Hematopoietic multipotent progenitor cell treated with erythropoietin and hydrocortisone succinate and interleukin-3 and kit ligand, for 17 days (in vitro differentiated cells): ENCODE data around the gene KRT5.
"Not testable (repeated sequence)": the region's sequence is repeated elsewhere in the genome, so short reads cannot be mapped to it uniquely, and the experiment has no call there.

Experiments used
- DNase-seq: peaks from one replicate; pipeline ENCODE4 v3.0.0-alpha.2; 2015; ENCODE audit warnings: low spot score

KRT5 gene

DNA sequence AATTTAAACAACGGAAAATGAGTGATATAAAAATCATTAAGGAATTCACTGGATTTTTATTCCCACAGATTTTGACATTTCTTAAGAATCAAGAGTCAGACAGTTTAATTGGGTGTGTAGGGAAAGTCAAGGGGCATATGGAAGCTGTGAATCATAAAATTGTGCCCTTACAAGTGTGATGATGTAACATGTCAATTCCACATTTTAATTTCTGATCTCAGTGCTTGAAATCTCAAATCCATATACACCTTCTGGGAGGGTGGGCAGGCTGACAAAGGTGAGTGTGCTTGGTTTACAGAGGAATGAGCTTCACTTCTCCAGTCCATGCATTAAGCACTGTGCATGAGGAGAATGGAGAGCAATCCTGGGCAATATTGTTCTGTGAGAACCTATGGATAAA lies 26.1 kb downstream of the KRT5 start:
- DNase-seq = no peak

DNA sequence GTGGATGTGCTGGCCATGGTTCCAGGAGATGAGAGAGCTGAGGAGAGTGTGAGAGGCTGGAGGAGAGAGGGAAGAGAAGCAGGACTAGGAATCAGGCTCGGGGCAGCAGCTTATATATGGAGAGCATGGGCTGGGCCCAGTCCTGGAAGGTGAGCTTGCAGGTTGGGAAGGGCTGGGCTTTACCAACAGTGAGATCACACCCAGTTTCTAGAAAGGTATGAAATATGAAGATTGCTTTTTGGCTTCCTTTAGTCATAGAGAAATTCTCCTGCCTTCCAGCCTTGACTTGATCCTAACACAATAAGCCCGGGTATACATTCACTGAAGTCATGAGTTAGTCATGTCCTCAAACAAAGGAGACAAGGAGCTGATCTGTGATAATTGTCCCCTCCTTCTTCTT lies 27.0 kb downstream of the KRT5 start, which contains the start of gene KRT6A:
Gene KRT6A, minus strand, starts transcription at position 86 of the 400 bp plus-strand sequence. Its CDS starts 69 bp downstream, at position 17.
- no peak for DNase-seq

DNA sequence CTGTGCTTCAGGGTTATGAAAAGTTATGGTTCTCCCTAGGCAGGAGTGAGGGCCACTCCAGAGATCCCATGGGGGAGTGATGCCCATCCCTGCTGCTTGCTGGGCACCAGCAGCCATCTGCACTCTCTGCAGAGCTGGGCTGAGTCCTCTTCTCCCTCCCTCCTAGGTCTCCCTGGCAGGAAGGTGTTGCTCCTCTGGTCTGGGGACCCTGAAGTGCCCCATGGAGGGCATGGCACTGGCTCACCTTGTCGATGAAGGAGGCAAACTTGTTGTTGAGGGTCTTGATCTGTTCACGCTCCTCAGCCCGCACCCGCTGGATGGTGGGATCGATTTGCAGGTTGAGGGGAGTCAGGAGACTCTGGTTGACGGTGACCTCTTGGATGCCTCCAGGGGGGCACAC lies 27.8 kb downstream of the KRT5 start:
- not testable (repeated sequence) for DNase-seq

DNA sequence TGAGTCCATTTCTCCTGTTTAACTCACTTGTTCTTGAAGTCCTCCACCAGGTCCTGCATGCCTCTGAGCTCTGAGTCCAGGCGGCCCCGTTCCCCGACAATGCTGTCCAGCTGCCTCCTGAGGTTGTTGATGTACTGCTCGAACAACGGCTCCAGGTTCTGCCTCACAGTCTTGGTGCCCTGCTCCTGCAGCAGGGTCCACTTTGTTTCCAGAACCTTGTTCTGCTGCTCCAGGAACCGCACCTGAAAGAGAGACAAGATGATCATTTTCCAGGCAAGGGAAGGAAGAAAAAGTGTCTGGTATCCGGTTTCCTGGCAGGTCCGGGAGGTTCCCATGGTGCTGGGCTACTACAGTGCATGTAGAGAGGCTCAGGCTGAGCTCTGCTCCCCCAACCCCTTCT lies 28.7 kb downstream of the KRT5 start:
- DNase-seq = not testable (repeated sequence)

DNA sequence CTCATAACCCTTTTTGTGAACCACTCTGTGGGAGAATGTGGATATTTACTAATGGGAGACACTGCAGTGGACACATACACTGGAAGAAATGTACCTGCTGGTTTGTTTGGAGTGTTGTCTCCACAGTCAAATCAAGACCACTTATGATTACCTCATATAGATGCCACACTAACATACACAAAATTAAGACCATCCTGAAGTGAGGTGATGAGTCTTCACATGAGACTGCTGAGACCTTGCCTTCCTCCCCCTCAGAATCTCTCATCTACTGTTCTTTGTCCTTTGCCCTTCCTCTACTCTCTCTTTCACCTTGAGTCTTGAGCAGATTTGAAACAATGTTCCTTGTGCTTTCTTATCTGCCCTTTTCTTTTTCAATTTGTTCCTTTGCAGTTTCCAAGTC lies 31.5 kb downstream of the KRT5 start:
- DNase-seq = no peak

DNA sequence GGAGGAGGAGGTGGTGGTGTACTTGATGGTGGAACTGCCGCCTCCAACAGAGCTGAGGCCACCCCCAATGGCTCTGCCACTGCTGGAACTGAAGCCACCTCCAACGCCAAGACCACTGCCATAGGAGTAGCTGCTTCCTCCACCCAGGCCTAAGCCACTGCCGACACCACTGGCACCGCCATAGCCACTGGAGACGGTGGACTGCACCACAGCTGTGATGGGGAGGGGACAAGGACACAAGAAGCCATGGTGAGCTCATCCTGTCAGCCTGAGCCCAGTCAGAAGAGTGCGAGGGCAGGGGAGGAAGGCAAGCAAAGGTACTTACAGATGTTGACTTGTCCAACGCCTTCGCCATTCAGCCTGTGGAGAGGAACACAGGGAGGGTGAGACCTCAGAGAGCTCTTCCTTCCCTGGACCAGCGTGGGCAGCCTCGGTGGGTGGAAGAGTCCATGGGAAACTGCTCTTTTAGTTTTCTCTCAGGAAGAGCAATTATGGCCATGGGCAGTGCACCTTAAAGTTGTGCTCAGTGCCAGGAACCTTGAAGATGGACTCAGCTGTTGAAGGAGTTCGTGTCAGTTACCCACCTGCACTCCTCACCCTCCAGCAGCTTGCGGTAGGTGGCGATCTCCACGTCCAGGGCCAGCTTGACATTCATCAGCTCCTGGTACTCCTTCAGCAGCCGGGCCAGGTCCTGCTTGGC lies 32.3 kb downstream of the KRT5 start:
- DNase-seq = not testable (repeated sequence)

DNA sequence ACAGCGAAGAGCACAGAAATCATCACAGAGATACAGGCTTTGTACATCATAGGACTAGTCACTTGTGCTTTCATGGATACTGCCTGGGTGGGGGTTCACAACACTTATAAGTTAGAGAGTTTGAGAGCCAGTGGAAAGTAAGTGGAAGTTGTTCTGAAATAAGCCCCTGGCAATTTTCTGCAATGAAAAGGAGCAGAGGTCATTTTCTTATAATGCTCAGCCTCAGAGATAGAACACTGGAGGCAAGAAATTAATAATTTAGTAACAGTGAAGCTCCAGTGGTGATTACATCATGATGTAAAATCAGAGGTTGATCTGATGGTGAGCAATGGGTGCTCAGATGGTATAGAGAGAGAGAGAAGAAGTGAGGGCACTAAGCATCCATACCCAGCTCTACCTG lies 33.0 kb downstream of the KRT5 start:
- no peak for DNase-seq

DNA sequence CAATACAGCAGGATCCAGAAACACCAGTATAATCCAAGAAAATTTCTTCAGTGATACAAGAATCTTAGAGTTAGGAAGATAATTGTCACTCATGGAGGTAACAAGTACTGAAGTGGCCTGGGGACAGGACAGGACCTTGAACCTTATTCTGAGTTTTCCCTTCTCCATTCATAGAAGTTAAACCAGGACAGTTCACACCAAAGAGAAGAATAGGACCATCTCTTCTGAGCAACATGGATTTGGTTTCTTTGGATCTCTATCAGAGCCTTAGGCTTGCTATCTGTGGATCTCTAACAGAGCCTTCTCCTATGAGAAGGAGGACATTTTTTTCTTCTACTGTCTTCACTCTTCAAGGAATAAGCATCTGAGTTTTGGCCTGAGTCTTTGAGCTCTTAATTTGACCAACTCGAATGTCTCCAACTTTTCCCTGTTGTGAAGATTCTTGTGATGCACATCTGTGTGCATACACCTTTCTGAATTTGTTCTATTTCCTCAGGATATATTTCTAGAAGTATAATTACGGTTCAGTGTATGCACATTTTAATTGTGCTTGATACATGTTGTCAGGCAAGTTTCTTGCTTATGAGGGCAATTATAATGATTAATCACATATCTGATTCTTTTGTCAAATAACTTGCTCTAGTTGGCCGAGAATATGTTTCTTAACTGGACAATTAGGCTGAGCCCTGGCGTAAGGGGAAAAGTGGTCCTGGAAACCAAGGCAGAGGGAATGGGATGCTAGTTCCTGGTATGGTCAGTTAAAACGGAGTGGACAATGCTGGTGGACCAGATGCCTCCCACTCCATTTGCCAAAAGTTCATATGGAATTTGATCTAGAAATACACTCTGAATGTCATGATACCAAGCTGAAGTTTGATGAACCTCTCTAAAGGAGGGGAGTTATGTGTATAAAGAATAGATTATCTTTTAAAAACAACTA lies 33.8 kb downstream of the KRT5 start:
- no peak for DNase-seq

DNA sequence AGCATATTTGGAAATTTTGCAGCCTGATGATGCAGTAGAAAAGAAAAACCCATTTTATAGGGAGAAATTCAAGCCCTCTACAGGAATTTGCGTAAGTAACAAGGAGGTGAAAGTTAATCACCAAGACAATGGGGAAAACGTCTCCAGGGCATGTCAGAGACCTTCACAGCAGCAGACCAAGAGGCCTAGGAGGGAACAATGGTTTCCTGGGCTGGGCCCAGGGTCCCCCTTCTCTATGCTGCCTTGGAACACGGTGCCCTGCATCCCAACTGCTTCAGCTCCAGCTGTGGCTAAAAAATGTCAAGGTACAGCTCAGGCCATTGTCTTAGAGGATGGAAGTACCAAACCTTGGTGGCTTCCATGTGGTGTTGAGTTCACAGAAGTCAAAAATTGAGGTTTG lies 40.1 kb downstream of the KRT5 start:
- DNase-seq = no peak

DNA sequence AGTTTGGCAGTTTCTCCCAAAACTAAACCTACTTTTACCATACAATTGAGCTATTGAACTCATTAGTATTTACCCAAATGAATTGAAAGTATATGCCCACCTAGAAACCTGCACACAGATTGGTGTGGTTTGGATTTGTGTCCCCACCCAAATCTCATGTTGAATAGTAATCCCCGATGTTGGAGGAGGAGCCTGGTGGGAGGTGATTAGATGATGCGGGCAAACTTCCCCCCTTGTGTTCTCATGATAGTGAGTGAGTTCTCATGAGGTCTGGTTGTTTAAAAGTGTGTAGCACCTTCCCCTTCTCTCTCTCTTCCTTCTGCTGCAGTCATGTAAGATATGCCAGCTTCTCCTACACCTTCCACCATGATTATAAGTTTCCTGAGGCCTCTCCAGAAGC lies 42.5 kb downstream of the KRT5 start:
- DNase-seq = no peak

DNA sequence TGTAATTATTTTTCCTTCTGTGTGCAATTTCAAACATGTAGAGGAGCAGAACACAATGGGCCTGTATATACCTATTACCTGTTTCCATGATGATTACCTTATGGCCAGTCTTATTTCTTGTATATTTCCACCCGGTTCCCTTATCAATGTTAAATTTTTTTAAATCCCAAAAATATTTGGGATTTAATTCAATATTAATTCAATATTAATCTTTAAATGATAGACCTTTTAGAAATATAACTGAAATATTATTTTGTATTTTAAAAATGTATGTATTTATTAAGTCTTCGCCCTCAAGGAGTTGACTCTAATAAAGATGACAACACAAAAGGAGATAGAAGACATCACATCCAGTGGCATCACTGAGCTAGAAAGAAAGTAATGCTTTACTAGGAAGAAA lies 46.0 kb downstream of the KRT5 start:
- DNase-seq = no peak

DNA sequence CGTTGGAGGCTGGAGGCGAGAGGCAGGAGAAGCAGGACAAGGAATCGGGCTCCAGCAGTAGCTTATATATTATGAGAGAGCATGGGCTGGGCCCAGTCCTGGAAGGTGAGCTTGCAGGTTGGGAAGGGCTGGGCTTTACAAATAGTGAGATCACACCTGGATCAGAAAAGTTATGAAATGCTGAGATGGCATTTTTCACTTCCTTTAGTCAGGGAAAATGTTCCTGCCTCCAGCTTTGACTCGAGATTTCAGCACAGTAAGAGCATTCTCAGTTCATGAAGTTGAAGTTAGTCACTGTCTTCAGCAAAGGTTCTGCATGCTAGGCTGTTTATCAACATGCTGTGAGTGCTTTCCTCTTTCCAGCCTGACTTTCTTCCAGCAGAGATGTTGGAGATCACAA lies 46.4 kb downstream of the KRT5 start, which contains the start of gene KRT6C:
Gene KRT6C, minus strand, starts transcription at position 38 of the 400 bp plus-strand sequence. CDS start 68 bp downstream, outside the sequence.
- no peak for DNase-seq

DNA sequence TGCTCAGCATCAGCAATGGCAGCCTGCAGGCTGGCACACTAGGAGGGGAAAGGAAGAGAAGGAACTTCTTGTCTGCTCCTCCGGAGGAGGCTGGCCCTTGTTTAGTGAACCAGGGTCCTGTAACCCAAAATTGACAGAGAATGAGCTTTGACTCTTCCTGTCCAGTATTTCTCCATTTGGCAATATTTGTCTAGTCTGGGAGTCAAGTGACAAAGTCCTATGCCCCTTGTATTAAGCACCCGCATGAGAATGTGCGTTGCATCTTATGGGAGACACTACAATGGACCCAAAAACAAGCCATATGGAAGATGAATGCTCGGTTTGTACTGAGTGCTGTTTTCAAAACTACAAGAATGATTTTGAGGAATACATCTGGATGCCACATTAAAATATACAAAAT lies 50.3 kb downstream of the KRT5 start:
- no peak for DNase-seq

DNA sequence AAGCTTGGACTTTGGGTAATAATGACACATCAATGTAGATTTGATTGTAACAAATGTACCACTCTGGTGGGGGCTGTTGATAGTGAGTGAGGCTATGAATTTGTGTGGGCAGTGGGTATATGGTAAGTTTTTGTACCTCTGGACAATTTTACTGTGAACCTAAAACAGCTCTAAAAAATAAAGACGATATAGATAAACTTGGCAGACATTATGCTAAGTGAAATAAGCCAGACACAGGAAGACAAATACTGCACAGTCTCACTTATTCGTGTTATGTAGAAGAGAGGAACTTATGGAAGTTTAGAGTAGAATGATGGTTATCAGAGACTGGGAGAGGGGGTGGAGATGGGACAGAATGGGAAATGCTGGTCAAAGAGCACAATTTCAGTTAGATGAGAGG lies 55.3 kb downstream of the KRT5 start:
- DNase-seq = no peak
